ENCODE data around the gene CFAP119.

CFAP119 gene

DNA sequence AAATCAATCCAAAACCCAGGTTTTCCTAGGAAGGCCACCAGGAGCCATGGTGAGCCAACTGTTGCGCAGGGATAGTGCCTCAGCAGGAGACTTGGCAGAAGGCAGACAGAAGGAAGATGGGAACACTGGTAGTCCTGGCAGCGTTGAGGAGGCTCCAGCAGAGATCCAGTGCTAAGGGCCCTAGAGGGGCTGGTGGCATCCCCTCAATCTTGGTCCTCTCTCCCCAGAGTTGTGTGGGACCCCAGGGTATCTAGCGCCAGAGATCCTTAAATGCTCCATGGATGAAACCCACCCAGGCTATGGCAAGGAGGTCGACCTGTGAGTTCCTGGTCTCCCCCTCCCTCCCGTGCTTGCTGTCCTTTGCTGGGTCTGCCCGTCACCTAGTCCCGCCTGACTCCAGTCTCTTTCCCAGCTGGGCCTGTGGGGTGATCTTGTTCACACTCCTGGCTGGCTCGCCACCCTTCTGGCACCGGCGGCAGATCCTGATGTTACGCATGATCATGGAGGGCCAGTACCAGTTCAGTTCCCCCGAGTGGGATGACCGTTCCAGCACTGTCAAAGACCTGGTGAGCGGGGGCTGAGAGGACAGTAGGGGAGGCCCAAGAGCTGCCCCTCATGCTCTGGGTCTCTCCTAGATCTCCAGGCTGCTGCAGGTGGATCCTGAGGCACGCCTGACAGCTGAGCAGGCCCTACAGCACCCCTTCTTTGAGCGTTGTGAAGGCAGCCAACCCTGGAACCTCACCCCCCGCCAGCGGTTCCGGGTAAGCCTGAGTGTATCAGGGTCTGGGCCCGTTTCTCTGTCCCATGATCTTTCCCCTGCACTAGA is 5.7 kb downstream of the CFAP119 start:
- no peak for ATAC-seq
- TF ChIP-seq ESRRG (CRISPR knock-in tag; IDR thresholded peaks at IDR 0.05) (no peak), BACH2 (CRISPR knock-in tag; IDR thresholded peaks at IDR 0.05; ENCODE audit: borderline replicate concordance) (no peak), TCF4 (CRISPR knock-in tag; IDR thresholded peaks at IDR 0.05; ENCODE audit: borderline replicate concordance) (no peak), GLIS3 (CRISPR knock-in tag; IDR thresholded peaks at IDR 0.05) (no peak), ARNTL (CRISPR knock-in tag; IDR thresholded peaks at IDR 0.05; ENCODE audit: borderline replicate concordance, low read depth) (no peak), ZC3H10 (CRISPR knock-in tag; IDR thresholded peaks at IDR 0.05) (no peak), ISL1 (CRISPR knock-in tag; IDR thresholded peaks at IDR 0.05) (no peak), SNAI2 (CRISPR knock-in tag; IDR thresholded peaks at IDR 0.05) (no peak), ZFP30 (CRISPR knock-in tag; IDR thresholded peaks at IDR 0.05) (no peak), RARB (CRISPR knock-in tag; IDR thresholded peaks at IDR 0.05) (no peak), PPARA (CRISPR knock-in tag; IDR thresholded peaks at IDR 0.05; ENCODE audit: borderline replicate concordance) (no peak), ZNF70 (CRISPR knock-in tag; IDR thresholded peaks at IDR 0.05) (no peak), OSR1 (CRISPR knock-in tag; IDR thresholded peaks at IDR 0.05) (no peak)
- TF ChIP-seq, protein P1, sequence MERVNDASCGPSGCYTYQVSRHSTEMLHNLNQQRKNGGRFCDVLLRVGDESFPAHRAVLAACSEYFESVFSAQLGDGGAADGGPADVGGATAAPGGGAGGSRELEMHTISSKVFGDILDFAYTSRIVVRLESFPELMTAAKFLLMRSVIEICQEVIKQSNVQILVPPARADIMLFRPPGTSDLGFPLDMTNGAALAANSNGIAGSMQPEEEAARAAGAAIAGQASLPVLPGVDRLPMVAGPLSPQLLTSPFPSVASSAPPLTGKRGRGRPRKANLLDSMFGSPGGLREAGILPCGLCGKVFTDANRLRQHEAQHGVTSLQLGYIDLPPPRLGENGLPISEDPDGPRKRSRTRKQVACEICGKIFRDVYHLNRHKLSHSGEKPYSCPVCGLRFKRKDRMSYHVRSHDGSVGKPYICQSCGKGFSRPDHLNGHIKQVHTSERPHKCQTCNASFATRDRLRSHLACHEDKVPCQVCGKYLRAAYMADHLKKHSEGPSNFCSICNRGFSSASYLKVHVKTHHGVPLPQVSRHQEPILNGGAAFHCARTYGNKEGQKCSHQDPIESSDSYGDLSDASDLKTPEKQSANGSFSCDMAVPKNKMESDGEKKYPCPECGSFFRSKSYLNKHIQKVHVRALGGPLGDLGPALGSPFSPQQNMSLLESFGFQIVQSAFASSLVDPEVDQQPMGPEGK (CRISPR knock-in tag; IDR thresholded peaks at IDR 0.05; ENCODE audit: borderline replicate concordance), result no peak
- TF ChIP-seq, protein P2, sequence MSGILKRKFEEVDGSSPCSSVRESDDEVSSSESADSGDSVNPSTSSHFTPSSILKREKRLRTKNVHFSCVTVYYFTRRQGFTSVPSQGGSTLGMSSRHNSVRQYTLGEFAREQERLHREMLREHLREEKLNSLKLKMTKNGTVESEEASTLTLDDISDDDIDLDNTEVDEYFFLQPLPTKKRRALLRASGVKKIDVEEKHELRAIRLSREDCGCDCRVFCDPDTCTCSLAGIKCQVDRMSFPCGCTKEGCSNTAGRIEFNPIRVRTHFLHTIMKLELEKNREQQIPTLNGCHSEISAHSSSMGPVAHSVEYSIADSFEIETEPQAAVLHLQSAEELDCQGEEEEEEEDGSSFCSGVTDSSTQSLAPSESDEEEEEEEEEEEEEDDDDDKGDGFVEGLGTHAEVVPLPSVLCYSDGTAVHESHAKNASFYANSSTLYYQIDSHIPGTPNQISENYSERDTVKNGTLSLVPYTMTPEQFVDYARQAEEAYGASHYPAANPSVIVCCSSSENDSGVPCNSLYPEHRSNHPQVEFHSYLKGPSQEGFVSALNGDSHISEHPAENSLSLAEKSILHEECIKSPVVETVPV (CRISPR knock-in tag; IDR thresholded peaks at IDR 0.05), result no peak
- TF ChIP-seq, protein P3, sequence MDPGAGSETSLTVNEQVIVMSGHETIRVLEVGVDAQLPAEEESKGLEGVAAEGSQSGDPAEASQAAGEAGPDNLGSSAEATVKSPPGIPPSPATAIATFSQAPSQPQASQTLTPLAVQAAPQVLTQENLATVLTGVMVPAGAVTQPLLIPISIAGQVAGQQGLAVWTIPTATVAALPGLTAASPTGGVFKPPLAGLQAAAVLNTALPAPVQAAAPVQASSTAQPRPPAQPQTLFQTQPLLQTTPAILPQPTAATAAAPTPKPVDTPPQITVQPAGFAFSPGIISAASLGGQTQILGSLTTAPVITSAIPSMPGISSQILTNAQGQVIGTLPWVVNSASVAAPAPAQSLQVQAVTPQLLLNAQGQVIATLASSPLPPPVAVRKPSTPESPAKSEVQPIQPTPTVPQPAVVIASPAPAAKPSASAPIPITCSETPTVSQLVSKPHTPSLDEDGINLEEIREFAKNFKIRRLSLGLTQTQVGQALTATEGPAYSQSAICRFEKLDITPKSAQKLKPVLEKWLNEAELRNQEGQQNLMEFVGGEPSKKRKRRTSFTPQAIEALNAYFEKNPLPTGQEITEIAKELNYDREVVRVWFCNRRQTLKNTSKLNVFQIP (CRISPR knock-in tag; IDR thresholded peaks at IDR 0.05; ENCODE audit: borderline replicate concordance, low read depth), result no peak

DNA sequence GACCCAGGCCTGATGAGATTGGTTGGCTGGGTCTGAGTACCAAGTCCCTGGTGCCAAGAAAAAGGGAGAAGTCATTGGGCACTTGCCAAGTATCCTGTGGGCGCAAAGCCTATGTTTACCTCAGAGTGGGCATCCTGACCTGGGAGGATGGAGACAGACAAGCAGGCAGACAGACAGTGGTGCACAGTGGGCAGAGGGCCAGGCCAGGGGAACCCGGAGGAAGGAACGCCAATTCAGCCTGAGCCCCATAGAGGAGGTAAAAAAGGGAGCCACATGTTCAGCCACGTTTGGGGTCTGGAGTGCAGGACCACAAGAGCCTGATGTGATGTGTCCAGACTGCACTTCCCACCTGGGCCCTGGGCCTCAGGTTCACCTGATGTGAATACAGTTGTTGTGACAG is 8.3 kb downstream of the CFAP119 start:
- ATAC-seq, result no peak
- TF ChIP-seq, protein P2 (CRISPR knock-in tag; IDR thresholded peaks at IDR 0.05), result no peak

DNA sequence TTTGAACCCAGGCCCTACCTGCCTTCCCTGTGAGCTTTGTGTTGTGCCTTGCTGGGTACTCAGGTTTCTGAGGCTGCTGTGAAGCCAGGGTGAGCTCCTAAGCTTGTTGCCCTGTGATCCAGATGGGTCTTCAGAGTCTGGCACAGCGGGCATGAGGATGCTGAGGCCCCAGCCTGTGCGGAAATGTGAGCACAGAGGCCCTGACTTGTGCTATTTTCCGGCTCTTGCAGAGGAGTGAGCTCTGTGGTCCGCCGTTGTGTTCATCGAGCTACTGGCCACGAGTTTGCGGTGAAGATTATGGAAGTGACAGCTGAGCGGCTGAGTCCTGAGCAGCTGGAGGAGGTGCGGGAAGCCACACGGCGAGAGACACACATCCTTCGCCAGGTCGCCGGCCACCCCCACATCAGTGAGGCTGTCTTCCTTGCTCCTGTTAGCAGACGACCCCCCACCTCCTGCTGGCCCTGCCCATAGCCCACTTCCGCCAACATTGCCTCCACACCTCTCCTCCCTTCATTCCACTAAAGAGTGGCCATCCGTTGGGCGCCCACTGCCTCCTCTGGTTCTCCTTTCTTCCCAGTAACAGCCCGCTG is 10.9 kb downstream of the CFAP119 start:
- ATAC-seq, result no peak
- TF ChIP-seq TOX (CRISPR knock-in tag; IDR thresholded peaks at IDR 0.05; ENCODE audit: borderline replicate concordance) (no peak), TCF4 (CRISPR knock-in tag; IDR thresholded peaks at IDR 0.05; ENCODE audit: borderline replicate concordance) (no peak), ZFP30 (CRISPR knock-in tag; IDR thresholded peaks at IDR 0.05) (no peak), ZC3H10 (CRISPR knock-in tag; IDR thresholded peaks at IDR 0.05) (no peak), ESRRG (CRISPR knock-in tag; IDR thresholded peaks at IDR 0.05) (no peak), ISL1 (CRISPR knock-in tag; IDR thresholded peaks at IDR 0.05) (no peak)
- TF ChIP-seq, protein P3 (CRISPR knock-in tag; IDR thresholded peaks at IDR 0.05; ENCODE audit: borderline replicate concordance, low read depth), result no peak

DNA sequence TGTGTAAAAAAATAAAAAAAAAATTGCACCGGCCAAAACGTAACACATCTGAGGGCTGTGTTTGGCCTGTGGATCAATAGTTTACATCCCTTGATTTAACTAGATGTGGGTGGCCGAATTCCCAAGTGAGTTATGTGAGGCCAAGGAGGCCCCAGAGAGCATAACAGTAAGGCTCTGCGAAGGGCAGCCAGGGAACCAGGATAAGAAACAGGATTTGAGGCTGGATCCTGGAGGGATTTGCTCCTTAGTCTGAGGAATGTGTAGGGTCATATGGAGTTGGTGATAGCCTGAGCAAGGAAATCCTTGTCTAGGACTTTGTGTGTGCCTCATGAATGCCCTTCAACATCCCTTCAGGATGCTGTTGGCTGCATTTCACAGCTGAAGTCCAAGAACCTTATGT is 11.7 kb downstream of the CFAP119 start:
- no peak for ATAC-seq
- TF ChIP-seq, protein P2 (CRISPR knock-in tag; IDR thresholded peaks at IDR 0.05), result no peak
- TF ChIP-seq, protein P1 (CRISPR knock-in tag; IDR thresholded peaks at IDR 0.05; ENCODE audit: borderline replicate concordance), result no peak
- TF ChIP-seq TCF4 (CRISPR knock-in tag; IDR thresholded peaks at IDR 0.05; ENCODE audit: borderline replicate concordance) (no peak), ZC3H10 (CRISPR knock-in tag; IDR thresholded peaks at IDR 0.05) (no peak), ZFP30 (CRISPR knock-in tag; IDR thresholded peaks at IDR 0.05) (no peak)
- TF ChIP-seq, protein P4, sequence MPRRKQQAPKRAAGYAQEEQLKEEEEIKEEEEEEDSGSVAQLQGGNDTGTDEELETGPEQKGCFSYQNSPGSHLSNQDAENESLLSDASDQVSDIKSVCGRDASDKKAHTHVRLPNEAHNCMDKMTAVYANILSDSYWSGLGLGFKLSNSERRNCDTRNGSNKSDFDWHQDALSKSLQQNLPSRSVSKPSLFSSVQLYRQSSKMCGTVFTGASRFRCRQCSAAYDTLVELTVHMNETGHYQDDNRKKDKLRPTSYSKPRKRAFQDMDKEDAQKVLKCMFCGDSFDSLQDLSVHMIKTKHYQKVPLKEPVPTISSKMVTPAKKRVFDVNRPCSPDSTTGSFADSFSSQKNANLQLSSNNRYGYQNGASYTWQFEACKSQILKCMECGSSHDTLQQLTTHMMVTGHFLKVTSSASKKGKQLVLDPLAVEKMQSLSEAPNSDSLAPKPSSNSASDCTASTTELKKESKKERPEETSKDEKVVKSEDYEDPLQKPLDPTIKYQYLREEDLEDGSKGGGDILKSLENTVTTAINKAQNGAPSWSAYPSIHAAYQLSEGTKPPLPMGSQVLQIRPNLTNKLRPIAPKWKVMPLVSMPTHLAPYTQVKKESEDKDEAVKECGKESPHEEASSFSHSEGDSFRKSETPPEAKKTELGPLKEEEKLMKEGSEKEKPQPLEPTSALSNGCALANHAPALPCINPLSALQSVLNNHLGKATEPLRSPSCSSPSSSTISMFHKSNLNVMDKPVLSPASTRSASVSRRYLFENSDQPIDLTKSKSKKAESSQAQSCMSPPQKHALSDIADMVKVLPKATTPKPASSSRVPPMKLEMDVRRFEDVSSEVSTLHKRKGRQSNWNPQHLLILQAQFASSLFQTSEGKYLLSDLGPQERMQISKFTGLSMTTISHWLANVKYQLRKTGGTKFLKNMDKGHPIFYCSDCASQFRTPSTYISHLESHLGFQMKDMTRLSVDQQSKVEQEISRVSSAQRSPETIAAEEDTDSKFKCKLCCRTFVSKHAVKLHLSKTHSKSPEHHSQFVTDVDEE (CRISPR knock-in tag; IDR thresholded peaks at IDR 0.05), result no peak

Measured in SK-N-SH treated with all-trans-retinoic acid at 6 μM for 48 hours (cell line).